NCI-H2107 treated with DMSO at 0.1 percent for 48 hours (cell line): ENCODE data around the gene HHLA2.

Source experiments
- DNase-seq: peaks from one replicate; lab custom pipeline; 2025; ENCODE audit not compliant: unreplicated experiment; lab: John Stamatoyannopoulos, UW

Gene HHLA2

DNA sequence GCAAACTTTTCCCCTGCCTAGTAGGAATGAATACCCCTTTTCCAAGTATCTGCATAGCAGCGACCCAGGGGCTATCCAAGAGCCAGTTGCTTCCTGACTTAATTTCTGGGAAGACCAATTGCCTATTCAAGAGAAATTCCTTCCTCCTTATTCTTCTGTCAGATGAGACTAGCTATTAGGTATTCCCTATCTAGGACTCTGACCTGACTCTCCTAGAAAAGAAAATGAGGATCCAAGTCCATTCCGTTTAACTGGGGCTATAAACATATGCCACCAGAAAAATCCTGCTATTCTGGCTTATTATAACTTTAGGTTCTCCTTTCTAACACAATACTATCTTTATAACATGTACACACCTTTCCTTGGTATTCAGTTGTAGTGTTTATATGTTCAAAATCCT is 1.7 kb downstream of the HHLA2 start:
- no peak for DNase-seq

DNA sequence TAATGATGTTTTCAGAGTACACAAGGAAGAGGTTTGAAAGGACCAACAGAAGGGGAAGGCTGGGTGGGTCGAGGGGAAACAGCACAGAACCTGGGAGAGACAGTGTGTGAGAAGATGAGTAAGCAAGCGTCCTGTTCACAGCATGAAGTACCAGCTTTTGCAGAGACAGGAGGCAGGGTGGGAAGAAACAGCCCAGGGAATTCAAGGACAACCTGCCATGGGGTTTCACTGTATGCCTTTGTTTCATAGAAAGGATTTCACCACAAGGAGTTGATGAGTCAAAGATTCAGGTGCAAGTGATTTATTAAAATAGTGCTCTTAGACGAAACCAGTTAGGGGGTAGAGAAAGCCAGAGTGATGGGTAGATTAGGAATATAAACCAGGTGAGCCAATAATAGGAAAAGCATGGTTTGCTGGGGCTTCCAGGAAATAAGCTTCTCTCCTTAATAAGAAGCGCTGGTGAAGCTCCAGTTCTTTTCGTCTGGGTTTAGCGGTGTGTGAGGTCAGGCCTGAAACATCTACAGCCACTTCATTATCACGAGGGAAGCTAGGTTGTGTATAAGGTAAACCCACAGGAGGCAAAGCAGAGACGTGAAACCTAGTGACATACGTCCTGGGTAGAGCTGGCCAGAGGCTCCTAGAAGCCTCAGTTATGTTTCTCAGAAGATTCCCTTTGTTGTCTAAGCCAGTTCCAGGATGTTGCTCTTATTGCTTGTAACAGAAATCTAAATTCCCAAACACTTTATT is 3.9 kb downstream of the HHLA2 start:
- no peak for DNase-seq

GRCh38 chr3:108301695-108302404 is 5.5 kb downstream of the HHLA2 start:
- no peak for DNase-seq

- no peak for DNase-seq
Measured at GRCh38 chr3:108302570-108302969, 6.2 kb downstream of the HHLA2 start.

GRCh38 chr3:108305484-108306172 is 9.3 kb downstream of the HHLA2 start:
- DNase-seq, result no peak

GRCh38 chr3:108311797-108312196 is 15.4 kb downstream of the HHLA2 start:
- no peak for DNase-seq

GRCh38 chr3:108312656-108313055 is 16.3 kb downstream of the HHLA2 start:
- no peak for DNase-seq

DNA sequence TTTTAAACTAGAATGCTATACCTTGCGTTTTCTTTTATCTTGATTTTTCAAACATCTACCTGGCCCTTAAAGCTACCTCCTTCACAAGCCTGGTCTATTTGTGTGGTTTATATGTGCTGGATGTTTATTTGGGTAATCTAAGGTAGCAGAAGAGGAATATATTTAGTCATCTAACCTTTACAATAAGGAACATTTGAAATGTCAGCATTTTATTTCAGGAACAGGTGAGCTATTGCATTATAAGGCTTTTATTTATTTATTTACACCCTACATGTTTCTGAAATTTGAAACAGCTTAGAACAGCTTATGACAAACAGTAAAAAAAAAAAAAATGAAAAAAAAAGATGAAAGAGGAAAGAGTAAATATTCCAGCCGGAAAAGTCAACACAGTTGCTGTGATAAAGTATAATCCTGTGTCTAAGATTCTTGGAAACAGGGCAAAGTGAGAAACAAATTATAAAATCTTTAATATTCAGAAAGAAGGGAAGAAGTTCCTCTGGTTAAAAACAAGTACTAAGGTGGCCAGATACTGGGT is 19.5 kb downstream of the HHLA2 start:
- no peak for DNase-seq

DNA sequence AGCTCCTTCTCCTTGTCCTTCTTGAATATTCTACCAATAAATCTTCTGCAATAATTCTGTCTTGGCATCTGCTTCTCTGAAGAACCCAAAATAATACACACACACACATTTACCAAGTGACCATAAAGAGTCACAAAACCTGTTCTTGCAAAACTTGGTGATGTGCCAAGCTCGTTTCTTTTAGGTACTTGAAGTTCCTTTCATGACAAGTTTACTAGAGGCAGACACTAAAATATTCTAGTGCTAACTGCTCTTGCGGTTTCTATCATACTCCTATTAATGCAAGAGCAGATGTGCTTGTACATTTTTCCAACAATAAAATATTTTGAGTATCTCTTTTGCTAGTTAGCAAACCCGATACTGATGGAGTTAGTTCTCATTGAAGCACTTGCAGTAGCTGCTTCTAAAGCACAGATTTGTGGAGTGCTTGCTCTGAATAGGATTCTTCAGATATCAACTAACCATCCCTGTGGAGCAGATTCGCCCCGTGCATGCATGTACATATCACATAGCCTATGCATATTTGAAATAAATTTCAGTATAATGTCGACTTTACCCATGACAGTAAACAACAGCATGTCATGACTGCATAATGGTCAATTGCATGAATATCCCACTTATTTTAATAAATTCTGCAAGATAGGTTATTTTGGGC is 23.2 kb downstream of the HHLA2 start:
- peak; percentile 28 for DNase-seq

- DNase-seq, result no peak
Measured at GRCh38 chr3:108320746-108321350, 24.5 kb downstream of the HHLA2 start.

GRCh38 chr3:108322352-108322751 is 26.0 kb downstream of the HHLA2 start:
- no peak for DNase-seq

- no peak for DNase-seq
Measured at GRCh38 chr3:108324177-108324576, 27.8 kb downstream of the HHLA2 start.

DNA sequence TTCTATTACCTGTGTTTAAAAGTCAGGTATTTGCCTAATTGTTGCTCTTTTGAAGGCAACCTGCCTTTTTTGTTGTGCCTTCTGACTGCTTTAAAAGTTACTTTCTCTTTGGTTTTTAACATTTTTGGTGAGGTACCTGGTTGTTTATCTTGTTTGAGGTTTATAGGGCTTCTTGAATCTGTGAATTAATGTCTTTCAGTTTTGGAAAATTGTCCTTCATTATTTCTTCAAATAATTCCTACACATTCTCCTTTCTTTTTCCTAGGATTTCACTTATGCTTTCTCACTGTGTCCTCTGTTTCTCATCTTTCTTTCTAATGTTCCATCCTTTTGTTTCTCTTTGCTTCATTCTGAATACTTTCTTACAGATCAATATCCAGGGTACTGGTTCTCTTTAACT is 30.8 kb downstream of the HHLA2 start:
- no peak for DNase-seq

DNA sequence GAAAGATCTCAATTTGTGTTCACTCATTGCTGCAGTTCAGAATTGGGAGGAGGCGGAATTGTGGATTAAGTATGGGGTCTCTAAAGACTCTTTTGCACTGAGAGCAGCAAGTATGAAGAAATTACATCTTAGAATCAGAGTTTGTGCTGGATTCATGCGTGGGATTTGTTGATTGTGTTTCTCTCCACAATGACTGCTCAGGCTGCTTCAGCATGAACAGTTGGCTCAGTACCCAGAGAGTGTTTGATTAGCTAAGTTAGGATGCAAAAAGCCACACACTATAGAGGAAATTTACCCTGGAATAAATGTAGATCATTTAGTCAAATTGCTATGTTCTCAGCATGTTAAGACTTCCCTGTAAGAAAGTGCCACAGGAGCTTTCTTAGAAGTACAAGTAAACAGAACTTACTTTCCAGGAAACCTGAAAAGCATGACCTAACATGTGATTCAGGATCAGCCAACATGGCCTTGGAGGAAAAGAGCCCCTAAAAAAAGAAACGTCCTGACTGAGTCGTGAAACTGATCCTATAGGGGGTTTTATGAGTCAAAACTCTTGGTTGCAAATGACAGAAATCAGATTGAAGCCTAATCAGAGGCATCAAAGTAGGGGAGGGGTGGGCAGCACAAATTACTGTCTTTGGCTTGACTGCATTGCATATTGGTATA is 32.6 kb downstream of the HHLA2 start:
- DNase-seq, result no peak

- DNase-seq, result no peak
Measured at GRCh38 chr3:108329508-108329907, 33.2 kb downstream of the HHLA2 start.

GRCh38 chr3:108329947-108330346 is 33.6 kb downstream of the HHLA2 start:
- no peak for DNase-seq

- no peak for DNase-seq
Measured at GRCh38 chr3:108331792-108332191, 35.4 kb downstream of the HHLA2 start.

GRCh38 chr3:108333961-108334360 is 37.6 kb downstream of the HHLA2 start:
- DNase-seq, result no peak

GRCh38 chr3:108334701-108335100 is 38.4 kb downstream of the HHLA2 start:
- DNase-seq, result no peak

DNA sequence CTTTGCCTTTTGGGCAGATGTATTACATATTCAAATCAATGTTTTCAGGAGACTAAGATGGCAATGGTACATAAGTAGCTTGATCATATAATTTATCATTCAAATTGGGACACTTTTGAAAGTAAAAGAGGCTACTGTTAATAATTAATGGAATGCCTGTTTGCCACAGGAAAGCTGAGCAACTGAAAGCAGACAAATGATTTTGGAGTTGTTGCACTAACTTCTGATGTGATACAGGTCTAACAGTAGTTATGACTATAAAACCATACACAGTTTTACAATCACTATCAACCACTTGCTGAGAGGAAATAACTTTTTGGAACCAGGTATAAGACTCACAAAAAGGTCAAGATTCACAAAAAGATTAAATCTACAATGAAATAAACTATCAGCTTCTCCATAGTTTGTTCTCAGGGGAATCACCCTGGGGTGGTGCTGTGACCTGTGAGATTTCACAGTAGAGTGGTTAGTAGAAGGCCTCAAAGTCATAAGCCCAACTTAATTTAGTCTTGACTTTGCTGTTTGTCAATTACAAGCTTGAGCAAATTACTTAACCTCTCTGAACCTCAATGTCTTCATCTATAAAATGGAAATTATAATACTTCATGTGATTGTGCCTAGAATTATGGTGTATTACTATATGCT is 42.7 kb downstream of the HHLA2 start:
- no peak for DNase-seq
